Activated CD4-positive, alpha-beta T cell treated with anti-CD3 and anti-CD28 coated beads, Interleukin-2, Interleukin-6, amounts not matched to agents 100 ng/mL and 50 ng/mL, durations not matched to agents 16 hours and 8 hours (primary cell): Measurements from ENCODE around the gene KMO.

Experiments
- DNase-seq: peaks from one replicate; pipeline ENCODE4 v3.0.0-alpha.2; 2020

KMO gene

GRCh38 chr1:241542199-241542907 lies 10.2 kb downstream of the KMO start:
- DNase-seq: no peak

GRCh38 chr1:241548008-241548407 lies 15.8 kb downstream of the KMO start:
- no peak for DNase-seq

GRCh38 chr1:241550318-241550717 lies 18.1 kb downstream of the KMO start:
- DNase-seq: no peak

- peak; percentile 35 for DNase-seq
Measured at GRCh38 chr1:241551759-241552638, 19.8 kb downstream of the KMO start.

- no peak for DNase-seq
Measured at GRCh38 chr1:241553886-241554592, 21.9 kb downstream of the KMO start.

- DNase-seq: no peak
Measured at GRCh38 chr1:241555526-241555925, 23.3 kb downstream of the KMO start.

- DNase-seq: no peak
Measured at GRCh38 chr1:241557031-241557430, 24.9 kb downstream of the KMO start.

GRCh38 chr1:241557551-241558193 lies 25.5 kb downstream of the KMO start:
- DNase-seq: no peak

- DNase-seq: no peak
Measured at GRCh38 chr1:241560146-241560848, 28.1 kb downstream of the KMO start.

- DNase-seq: no peak
Measured at GRCh38 chr1:241560849-241561187, 28.6 kb downstream of the KMO start.

- DNase-seq: no peak
Measured at GRCh38 chr1:241569848-241570247, 37.7 kb downstream of the KMO start.

- no peak for DNase-seq
Measured at GRCh38 chr1:241574154-241574553, 42.0 kb downstream of the KMO start.

- DNase-seq: peak; percentile 9
Measured at GRCh38 chr1:241579434-241579833, 47.3 kb downstream of the KMO start.

- no peak for DNase-seq
Measured at GRCh38 chr1:241582921-241583321, 50.7 kb downstream of the KMO start.

- no peak for DNase-seq
Measured at GRCh38 chr1:241586905-241587512, 54.8 kb downstream of the KMO start.

GRCh38 chr1:241589521-241589920 lies 57.3 kb downstream of the KMO start:
- DNase-seq: no peak

GRCh38 chr1:241590719-241591118 lies 58.5 kb downstream of the KMO start:
- no peak for DNase-seq

- DNase-seq: no peak
Measured at GRCh38 chr1:241591317-241591716, 59.1 kb downstream of the KMO start.

- DNase-seq: no peak
Measured at GRCh38 chr1:241591736-241592135, 59.6 kb downstream of the KMO start.

- peak; percentile 60 for DNase-seq
Measured at GRCh38 chr1:241592273-241592958, 60.2 kb downstream of the KMO start.

- DNase-seq: no peak
Measured at GRCh38 chr1:241593186-241593585, 61.0 kb downstream of the KMO start.
